K562 (cell line): ENCODE measurements around the gene KCNJ9. TPM values are rescaled to one million over a fixed set of nuclear protein-coding genes. Genes with fewer than 3 reads are reported as not detected.
A peak's percentile ranks its signal among the peaks of the same experiment; 100 is the strongest.

Experiments used
- ATAC-seq: fragments of 200-7000 bp; cut with Tn5 transposase; 3 replicates; pipeline ENCODE4 v1.9.1; 2020; ENCODE audit warnings: moderate library complexity
- BruUV-seq: library from RNA; stranded (reverse); fragments of 400-500 nt; replicated peaks from 2 replicates; lab custom pipeline; 2021; lab: Mats Ljungman, UMichigan
- CTCF ChIA-PET: fragments of 300-600 bp; formaldehyde crosslinking; extraction: SDS; loops from one replicate; lab custom pipeline; 2021; ENCODE audit warnings: low intra/inter-chr PET ratio; lab: Yijun Ruan, JAX
- POLR2A ChIA-PET: fragments of 300-600, 350-650 bp; sonication (Branson Sonifier 250); formaldehyde crosslinking; extraction: SDS; loops from one replicate; lab custom pipeline; 2021; ENCODE audit warnings: antibody characterized with exemption, inconsistent platforms; lab: Yijun Ruan, JAX
- DNase-seq, 4 experiments: peaks; one replicate each; pipeline versions ENCODE4 v3.0.0 to v3.0.0-alpha.2; 2011 to 2018; ENCODE audit warnings: low spot score in 3 of 4, mixed read lengths in 3 of 4; ENCODE audit errors: extremely low read depth in 1 of 4
- FAIRE-seq: peaks from 2 replicates; lab custom pipeline; 2011; peaks lifted over from hg19 to GRCh38; lab: Jason Lieb, UNC
- H2AFZ ChIP-seq: 2 replicates; pipeline ENCODE4 v1.6.0; 2011; ENCODE audit warnings: low read depth, low read length, control low read depth, inconsistent platforms
- H3K27ac ChIP-seq: fragments of 200-600 bp; 3 replicates; pipeline ENCODE4 v1.8.0; 2011; ENCODE audit warnings: low read depth, mild to moderate bottlenecking, control low read depth, inconsistent platforms, low read length, moderate library complexity, mixed read lengths; ENCODE audit errors: extremely low read depth
- H3K27me3 ChIP-seq, 2 experiments: fragments of 300-600 bp in 1 of 2; 2 replicates in 1 of 2; 3 replicates in 1 of 2; pipeline versions ENCODE4 v1.6.0 to v1.8.0; 2011; ENCODE audit warnings: inconsistent platforms in 2 of 2, low read length in 2 of 2, mild to moderate bottlenecking in 1 of 2, mixed read lengths in 1 of 2, moderate library complexity in 1 of 2; ENCODE audit not compliant: control insufficient read depth in 2 of 2, insufficient read depth in 2 of 2
- H3K36me3 ChIP-seq: fragments of 300-600 bp; 3 replicates; pipeline ENCODE4 v1.8.0; 2011; ENCODE audit warnings: mild to moderate bottlenecking, low read length, inconsistent platforms; ENCODE audit not compliant: control insufficient read depth, insufficient read depth
- H3K4me1 ChIP-seq, 2 experiments: fragments of 200-600 bp in 1 of 2; replicated peaks in 1 of 2; 2 replicates in 1 of 2; 3 replicates in 1 of 2; pipeline versions ENCODE4 v1.5.1 to v1.8.0; 2011; ENCODE audit warnings: inconsistent platforms in 2 of 2, low read length in 2 of 2, mild to moderate bottlenecking in 1 of 2, mixed read lengths in 1 of 2, moderate library complexity in 1 of 2; ENCODE audit not compliant: control insufficient read depth in 2 of 2, insufficient read depth in 2 of 2
- H3K4me2 ChIP-seq: 2 replicates; pipeline ENCODE4 v1.6.1; 2011; ENCODE audit warnings: low read length, control low read depth, inconsistent platforms, mixed read lengths; ENCODE audit not compliant: insufficient read depth
- H3K4me3 ChIP-seq: fragments of 200-600 bp; sonication (generic), shearing (Covaris generic); 2 replicates; pipeline ENCODE4 v1.5.1; 2016; ENCODE audit warnings: control low read depth, inconsistent platforms
- H3K79me2 ChIP-seq: fragments of 200-600 bp; 3 replicates; pipeline ENCODE4 v1.8.0; 2011; ENCODE audit warnings: low read length, inconsistent platforms; ENCODE audit not compliant: control insufficient read depth, insufficient read depth
- H3K9ac ChIP-seq, 2 experiments: 2 replicates each; pipeline versions ENCODE4 v1.6.0 to v1.6.1; 2011; ENCODE audit warnings: low read depth in 2 of 2, low read length in 2 of 2, control low read depth in 1 of 2, inconsistent platforms in 1 of 2, mild to moderate bottlenecking in 1 of 2, mixed read lengths in 1 of 2; ENCODE audit not compliant: insufficient read depth in 1 of 2
- H3K9me1 ChIP-seq: one replicate; pipeline ENCODE4 v1.6.0; 2011; ENCODE audit warnings: inconsistent platforms, mild to moderate bottlenecking, low read length, moderate library complexity; ENCODE audit not compliant: control insufficient read depth, insufficient read depth
- H3K9me3 ChIP-seq: replicated peaks from 2 replicates; pipeline ENCODE4 v1.5.1; 2011; ENCODE audit warnings: low read depth, low read length, inconsistent platforms; ENCODE audit not compliant: control insufficient read depth, insufficient read depth
- H4K20me1 ChIP-seq: replicated peaks from 2 replicates; pipeline ENCODE4 v1.6.1; 2011; ENCODE audit warnings: low read length, inconsistent platforms, mixed read lengths; ENCODE audit not compliant: control insufficient read depth, insufficient read depth
- CEBPG ChIP-seq, 3 experiments: fragments of 200-800 bp in 1 of 3; sonication (Bioruptor generic) in 1 of 3; sonication (generic) in 1 of 3; formaldehyde crosslinking in 1 of 3; IDR thresholded peaks in 2 of 3; conservative IDR thresholded peaks in 1 of 3; 2 replicates each; pipeline versions ENCODE4 v1.6.1 to v1.8.0; 2016 to 2022; ENCODE audit warnings: missing compliant biosample characterization in 2 of 3, missing genetic modification characterization in 2 of 3, mild to moderate bottlenecking in 1 of 3, missing genetic modification reagents in 1 of 3
- EP300 ChIP-seq: IDR thresholded peaks from 2 replicates; pipeline ENCODE4 v1.6.1; 2012; ENCODE audit warnings: low read length, improper control_type of control experiment
- FOXJ2 ChIP-seq: fragments of 200-800 bp; sonication (Bioruptor generic); IDR thresholded peaks from 2 replicates; pipeline ENCODE4 v1.6.1; 2016; ENCODE audit warnings: missing genetic modification characterization, missing compliant biosample characterization
- HNRNPH1 ChIP-seq: fragments of 200-400 bp; formaldehyde crosslinking; optimal IDR thresholded peaks from 2 replicates; pipeline ENCODE3; 2017; ENCODE audit warnings: low read depth, mild to moderate bottlenecking, low read length, moderate library complexity
- XRCC3 ChIP-seq: fragments of 450-650 bp; IDR thresholded peaks from 2 replicates; pipeline ENCODE4 v1.6.1; 2017; ENCODE audit warnings: mild to moderate bottlenecking, moderate library complexity
- ZNF79 ChIP-seq: fragments of 250-450 bp; sonication (Bioruptor Pico); IDR thresholded peaks from 2 replicates; pipeline ENCODE4 v1.4.0; 2020; ENCODE audit warnings: low read depth, mild to moderate bottlenecking, moderate library complexity
- WGBS: fragments of 100-300 bp; shearing (Covaris generic); methylation state at CpG from one replicate; pipeline ENCODE4 v1.1.6; 2016; ENCODE audit warnings: low coverage, mixed read lengths; ENCODE audit not compliant: insufficient coverage; ENCODE audit errors: missing lambda C conversion rate; 5-methylcytosine and 5-hydroxymethylcytosine counted together
- in situ Hi-C: fragments of 300-500 bp; cut with MboI; formaldehyde crosslinking; loops from 4 replicates; pipeline ENCODE4 v1.15.0; 2018; ENCODE audit warnings: inconsistent platforms, mixed read lengths
- intact Hi-C: fragments of 100-400 bp; cut with micrococcal nuclease; formaldehyde crosslinking; loops from 2 replicates; pipeline ENCODE4 v1.14.2; 2022
- polyA plus RNA-seq, 8 experiments: library from polyadenylated mRNA; depleted of rRNA in 4 of 8; stranded (reverse) in 5 of 8; unstranded in 3 of 8; fragments of >200 nt; fragmentation: Nextera tagmentation in 2 of 8; fragmentation: Illumina TruSeq in 1 of 8; extraction: Ambion mirVana in 2 of 8; extraction: Trizol in 1 of 8; gene quantifications; 2 replicates each; pipeline versions ENCODE4 v1.2.1 to v1.2.3, GENCODE V29; 2011 to 2014; ENCODE audit warnings: inconsistent platforms in 1 of 8, missing spikeins in 1 of 8
- total RNA-seq, 7 experiments: library from RNA; depleted of rRNA in 6 of 7; stranded (reverse); fragments of >200 nt in 6 of 7; fragmentation: Illumina TruSeq in 2 of 7; extraction: Trizol in 2 of 7; gene quantifications; 2 replicates each; pipeline versions ENCODE4 v1.2.1 to v1.2.3, GENCODE V29; 2011 to 2021; ENCODE audit warnings: low replicate concordance in 1 of 7
- TF ChIP-seq, protein P1 (sequence below), 2 experiments: fragments of 450-650 bp in 1 of 2; sonication (generic) in 1 of 2; formaldehyde crosslinking in 1 of 2; IDR thresholded peaks in 1 of 2; conservative IDR thresholded peaks in 1 of 2; 2 replicates each; pipeline versions ENCODE4 v1.6.1 to v1.8.1; 2016 to 2023; ENCODE audit warnings: mild to moderate bottlenecking in 2 of 2, moderate library complexity in 2 of 2, inconsistent platforms in 1 of 2, missing genetic modification reagents in 1 of 2
- TF ChIP-seq, protein P2 (sequence below), 2 experiments: fragments of 450-650 bp; IDR thresholded peaks; 2 replicates each; pipeline ENCODE4 v1.6.1; 2018; ENCODE audit warnings: mild to moderate bottlenecking in 2 of 2, low read depth in 1 of 2; ENCODE audit not compliant: partially characterized antibody in 2 of 2
- TF ChIP-seq, protein P3 (sequence below), 3 experiments: fragments of 200-800 bp in 1 of 3; fragments of 250-450 bp in 1 of 3; fragments of 450-650 bp in 1 of 3; sonication (Bioruptor Pico) in 1 of 3; sonication (Bioruptor generic) in 1 of 3; formaldehyde crosslinking in 1 of 3; IDR thresholded peaks; 2 replicates each; pipeline versions ENCODE4 v1.6.1 to v1.8.0; 2016 to 2022; ENCODE audit warnings: mild to moderate bottlenecking in 2 of 3, missing genetic modification characterization in 2 of 3, missing compliant biosample characterization in 1 of 3, moderate library complexity in 1 of 3

KCNJ9 gene
- total and polyA plus RNA-seq, 9 of the 15 experiments (the other 6 are each of a cell fraction or from before 2014, with no cell fraction given) = not detected

DNA sequence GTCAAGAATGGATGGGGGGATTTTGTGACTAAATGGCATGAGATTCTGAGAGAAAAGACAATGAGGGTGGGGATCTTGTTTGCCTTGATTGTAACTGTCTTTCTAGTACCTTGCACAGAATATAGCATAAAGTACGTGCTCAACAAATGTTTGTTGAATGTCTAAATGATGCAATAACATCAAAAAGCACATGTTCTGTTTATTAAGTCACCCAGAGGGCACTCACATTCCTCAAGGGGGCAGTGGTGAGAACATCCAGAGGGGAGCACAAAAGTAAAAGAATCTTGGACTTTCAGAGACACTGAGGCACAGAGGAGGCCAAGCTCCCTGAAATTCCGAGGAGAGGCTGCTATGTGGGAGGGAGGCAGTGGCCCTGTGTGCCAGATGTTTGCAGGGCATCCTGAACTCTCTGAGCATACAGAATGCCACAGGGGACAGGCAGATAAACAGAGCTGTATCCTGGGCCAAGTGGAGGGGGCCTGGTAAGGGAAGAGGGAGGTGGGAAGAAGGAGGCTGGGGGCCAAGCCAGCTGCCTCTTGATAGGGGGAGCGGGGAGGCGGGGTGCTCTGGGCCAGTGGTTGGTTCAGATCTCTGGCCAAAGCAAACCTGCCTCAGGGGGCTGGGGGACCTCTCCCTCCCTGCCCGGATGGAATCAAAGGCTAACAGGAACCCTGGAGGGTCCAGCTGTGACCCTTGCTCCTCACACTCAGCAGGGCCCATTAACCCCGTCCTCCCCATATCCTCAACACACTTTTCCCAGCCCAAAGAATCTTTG, 27.7 kb downstream of the KCNJ9 start:
- FAIRE-seq (peak; percentile 63), ATAC-seq (peak; percentile 68), DNase-seq (peak in 3 of 4 experiments; percentile 33 to 65 (median 57))
- ChIA-PET POLR2A (interaction anchor here (0.6 to 1.1 kb wide), 4 partner anchors 8 to 182 kb away, joined by 3 read pairs; no protein-coding TSS in a partner anchor), CTCF (no interaction called here)
- H4K20me1 ChIP-seq = no peaks in the 10 kb centered on the region
- H3K27ac ChIP-seq = no peak overlapping the region; the same call in 2 of the 3 replicates
- peaks cover 5 to 41% of the 10 kb centered on the region in 2 experiments; a peak in 4 of 5 replicates for H3K27me3 ChIP-seq
- H3K9ac ChIP-seq = no peak overlapping the region; a peak in 1 of 4 replicates
- intact Hi-C loops = no loop called here
- no TSS peak for BruUV-seq
- H3K4me2 ChIP-seq = no peak overlapping the region; the same call in 1 of the 2 replicates
- H3K79me2 ChIP-seq = no peaks in the 10 kb centered on the region
- WGBS = 24% methylated on average over 6 of the region's 6 CpGs
- in situ Hi-C loops = loop anchor here (10.0 kb wide), 1 partner anchor 266 kb away; no protein-coding TSS in a partner anchor
- peak overlapping the region; percentile 85 for H2AFZ ChIP-seq
- H3K9me1 ChIP-seq = no peaks in the 10 kb centered on the region
- no peaks in the 10 kb centered on the region for H3K36me3 ChIP-seq
- no peaks in the 10 kb centered on the region for H3K9me3 ChIP-seq
- no peaks in the 10 kb centered on the region; a peak in 1 of 5 replicates for H3K4me1 ChIP-seq
- no peak overlapping the region for H3K4me3 ChIP-seq
- TF ChIP-seq CEBPG (CRISPR knock-in tag; IDR thresholded peaks at IDR 0.05) (peak; percentile 95), CEBPG (tag; conservative IDR thresholded peaks at IDR 0.05 in 1 of 2, IDR thresholded peaks at IDR 0.05 in 1 of 2) (peak; percentile 91 to 95), EP300 (peak; percentile 15; the same call in 1 of the 2 replicates), HNRNPH1 (no peak), FOXJ2 (tag) (no peak), XRCC3 (no peak), ZNF79 (CRISPR knock-in tag) (no peak)
- TF ChIP-seq, protein P1, sequence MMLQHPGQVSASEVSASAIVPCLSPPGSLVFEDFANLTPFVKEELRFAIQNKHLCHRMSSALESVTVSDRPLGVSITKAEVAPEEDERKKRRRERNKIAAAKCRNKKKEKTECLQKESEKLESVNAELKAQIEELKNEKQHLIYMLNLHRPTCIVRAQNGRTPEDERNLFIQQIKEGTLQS (IDR thresholded peaks at IDR 0.05) = peak; percentile 96
- TF ChIP-seq, protein P1 (CRISPR knock-in tag; conservative IDR thresholded peaks at IDR 0.05) = no peak
- TF ChIP-seq, protein P2, sequence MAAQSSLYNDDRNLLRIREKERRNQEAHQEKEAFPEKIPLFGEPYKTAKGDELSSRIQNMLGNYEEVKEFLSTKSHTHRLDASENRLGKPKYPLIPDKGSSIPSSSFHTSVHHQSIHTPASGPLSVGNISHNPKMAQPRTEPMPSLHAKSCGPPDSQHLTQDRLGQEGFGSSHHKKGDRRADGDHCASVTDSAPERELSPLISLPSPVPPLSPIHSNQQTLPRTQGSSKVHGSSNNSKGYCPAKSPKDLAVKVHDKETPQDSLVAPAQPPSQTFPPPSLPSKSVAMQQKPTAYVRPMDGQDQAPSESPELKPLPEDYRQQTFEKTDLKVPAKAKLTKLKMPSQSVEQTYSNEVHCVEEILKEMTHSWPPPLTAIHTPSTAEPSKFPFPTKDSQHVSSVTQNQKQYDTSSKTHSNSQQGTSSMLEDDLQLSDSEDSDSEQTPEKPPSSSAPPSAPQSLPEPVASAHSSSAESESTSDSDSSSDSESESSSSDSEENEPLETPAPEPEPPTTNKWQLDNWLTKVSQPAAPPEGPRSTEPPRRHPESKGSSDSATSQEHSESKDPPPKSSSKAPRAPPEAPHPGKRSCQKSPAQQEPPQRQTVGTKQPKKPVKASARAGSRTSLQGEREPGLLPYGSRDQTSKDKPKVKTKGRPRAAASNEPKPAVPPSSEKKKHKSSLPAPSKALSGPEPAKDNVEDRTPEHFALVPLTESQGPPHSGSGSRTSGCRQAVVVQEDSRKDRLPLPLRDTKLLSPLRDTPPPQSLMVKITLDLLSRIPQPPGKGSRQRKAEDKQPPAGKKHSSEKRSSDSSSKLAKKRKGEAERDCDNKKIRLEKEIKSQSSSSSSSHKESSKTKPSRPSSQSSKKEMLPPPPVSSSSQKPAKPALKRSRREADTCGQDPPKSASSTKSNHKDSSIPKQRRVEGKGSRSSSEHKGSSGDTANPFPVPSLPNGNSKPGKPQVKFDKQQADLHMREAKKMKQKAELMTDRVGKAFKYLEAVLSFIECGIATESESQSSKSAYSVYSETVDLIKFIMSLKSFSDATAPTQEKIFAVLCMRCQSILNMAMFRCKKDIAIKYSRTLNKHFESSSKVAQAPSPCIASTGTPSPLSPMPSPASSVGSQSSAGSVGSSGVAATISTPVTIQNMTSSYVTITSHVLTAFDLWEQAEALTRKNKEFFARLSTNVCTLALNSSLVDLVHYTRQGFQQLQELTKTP (IDR thresholded peaks at IDR 0.05; ENCODE audit: low read depth in 1 of 2, partially characterized antibody in 2 of 2) = peak in 1 of 2 experiments; percentile 27
- TF ChIP-seq, protein P3, sequence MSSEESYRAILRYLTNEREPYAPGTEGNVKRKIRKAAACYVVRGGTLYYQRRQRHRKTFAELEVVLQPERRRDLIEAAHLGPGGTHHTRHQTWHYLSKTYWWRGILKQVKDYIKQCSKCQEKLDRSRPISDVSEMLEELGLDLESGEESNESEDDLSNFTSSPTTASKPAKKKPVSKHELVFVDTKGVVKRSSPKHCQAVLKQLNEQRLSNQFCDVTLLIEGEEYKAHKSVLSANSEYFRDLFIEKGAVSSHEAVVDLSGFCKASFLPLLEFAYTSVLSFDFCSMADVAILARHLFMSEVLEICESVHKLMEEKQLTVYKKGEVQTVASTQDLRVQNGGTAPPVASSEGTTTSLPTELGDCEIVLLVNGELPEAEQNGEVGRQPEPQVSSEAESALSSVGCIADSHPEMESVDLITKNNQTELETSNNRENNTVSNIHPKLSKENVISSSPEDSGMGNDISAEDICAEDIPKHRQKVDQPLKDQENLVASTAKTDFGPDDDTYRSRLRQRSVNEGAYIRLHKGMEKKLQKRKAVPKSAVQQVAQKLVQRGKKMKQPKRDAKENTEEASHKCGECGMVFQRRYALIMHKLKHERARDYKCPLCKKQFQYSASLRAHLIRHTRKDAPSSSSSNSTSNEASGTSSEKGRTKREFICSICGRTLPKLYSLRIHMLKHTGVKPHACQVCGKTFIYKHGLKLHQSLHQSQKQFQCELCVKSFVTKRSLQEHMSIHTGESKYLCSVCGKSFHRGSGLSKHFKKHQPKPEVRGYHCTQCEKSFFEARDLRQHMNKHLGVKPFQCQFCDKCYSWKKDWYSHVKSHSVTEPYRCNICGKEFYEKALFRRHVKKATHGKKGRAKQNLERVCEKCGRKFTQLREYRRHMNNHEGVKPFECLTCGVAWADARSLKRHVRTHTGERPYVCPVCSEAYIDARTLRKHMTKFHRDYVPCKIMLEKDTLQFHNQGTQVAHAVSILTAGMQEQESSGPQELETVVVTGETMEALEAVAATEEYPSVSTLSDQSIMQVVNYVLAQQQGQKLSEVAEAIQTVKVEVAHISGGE (CRISPR knock-in tag; IDR thresholded peaks at IDR 0.05) = no peak
